ENCODE measurements around the gene RUFY3. TPM values are rescaled to one million over a fixed set of nuclear protein-coding genes. Genes with fewer than 3 reads are reported as not detected.

RUFY3 gene
- total and polyA plus RNA-seq, 9 of the 15 experiments (the other 6 are each of a cell fraction or from before 2014, with no cell fraction given): 4.2 to 31.1 (median 21.5) TPM

- Histone ChIP-seq H3K27me3 (ENCODE audit: control insufficient read depth in 2 of 2, insufficient read depth in 2 of 2, low read length in 2 of 2) (no peaks in the 10 kb centered on the region), H4K20me1 (replicated peaks; ENCODE audit: control insufficient read depth, insufficient read depth, low read length) (no peaks in the 10 kb centered on the region), H2AFZ (ENCODE audit: low read depth, low read length) (no peak overlapping the region), H3K9ac (ENCODE audit: insufficient read depth in 1 of 2, low read depth in 2 of 2, low read length in 2 of 2) (no peak overlapping the region), H3K4me1 (replicated peaks in 1 of 2; ENCODE audit: control insufficient read depth in 2 of 2, insufficient read depth in 2 of 2, low read length in 2 of 2) (no peaks in the 10 kb centered on the region), H3K9me1 (ENCODE audit: control insufficient read depth, insufficient read depth, low read length) (no peaks in the 10 kb centered on the region), H3K79me2 (ENCODE audit: control insufficient read depth, insufficient read depth, low read length) (no peaks in the 10 kb centered on the region), H3K36me3 (ENCODE audit: control insufficient read depth, insufficient read depth, low read length) (no peaks in the 10 kb centered on the region), H3K27ac (ENCODE audit: extremely low read depth, low read depth, low read length) (no peak overlapping the region), H3K9me3 (replicated peaks; ENCODE audit: control insufficient read depth, insufficient read depth, low read depth, low read length) (no peaks in the 10 kb centered on the region), H3K4me2 (ENCODE audit: insufficient read depth, low read length) (no peak overlapping the region), H3K4me3 (no peak overlapping the region)
- no peak for TF ChIP-seq ZNF449 (CRISPR knock-in tag; IDR thresholded peaks at IDR 0.05)
- TF ChIP-seq HOXB6 (CRISPR knock-in tag; IDR thresholded peaks at IDR 0.05; ENCODE audit: borderline replicate concordance): no peak
- no peak for TF ChIP-seq NFE2L1 (tag; IDR thresholded peaks at IDR 0.05; ENCODE audit: borderline replicate concordance, low read depth)
- in situ Hi-C loops (cut with MboI): no loop called here
- intact Hi-C loops (cut with micrococcal nuclease): no loop called here
- CTCF ChIA-PET (ENCODE audit: low intra/inter-chr PET ratio): no interaction called here
- no TSS peak for BruUV-seq (replicated peaks)
- no peak for DNase-seq (ENCODE audit: extremely low read depth in 1 of 4, low spot score in 3 of 4)
- WGBS (ENCODE audit: insufficient coverage, low coverage, missing lambda C conversion rate): 9% methylated on average over 1 of the region's 1 CpG
- POLR2A ChIA-PET: interaction anchor here (0.9 kb wide), 1 partner anchor 17 kb away, joined by 3 read pairs; no protein-coding TSS in a partner anchor
- no peak for ATAC-seq
- FAIRE-seq: no peak
Observed at GRCh38 chr4:70752236-70752635, 30.5 kb downstream of the RUFY3 start.

DNA sequence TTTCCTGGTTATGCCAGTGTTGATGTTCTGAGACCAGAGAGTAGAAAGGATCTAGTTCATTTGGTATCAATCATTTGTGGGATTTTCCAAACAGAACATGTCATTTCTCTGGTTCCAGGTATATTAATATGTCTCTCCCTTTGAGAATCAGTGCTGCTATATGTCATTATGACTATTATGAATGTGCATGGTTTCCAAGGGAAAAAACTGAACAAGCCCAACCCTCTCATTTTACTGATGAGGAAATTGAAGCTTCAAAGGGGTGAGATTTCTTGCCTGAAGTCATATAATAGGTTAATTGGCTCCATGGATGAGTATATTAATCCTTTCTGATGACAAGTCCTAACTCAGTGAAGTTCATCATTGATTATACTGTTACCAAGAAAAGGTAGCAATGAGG lies 31.9 kb downstream of the RUFY3 start:
- intact Hi-C loops (cut with micrococcal nuclease): no loop called here
- Histone ChIP-seq H3K9me1 (ENCODE audit: control insufficient read depth, insufficient read depth, low read length) (no peaks in the 10 kb centered on the region), H2AFZ (ENCODE audit: low read depth, low read length) (no peak overlapping the region), H3K4me3 (no peak overlapping the region), H3K79me2 (ENCODE audit: control insufficient read depth, insufficient read depth, low read length) (no peaks in the 10 kb centered on the region), H3K4me1 (replicated peaks in 1 of 2; ENCODE audit: control insufficient read depth in 2 of 2, insufficient read depth in 2 of 2, low read length in 2 of 2) (no peaks in the 10 kb centered on the region; a peak in 1 of 5 replicates), H3K27me3 (ENCODE audit: control insufficient read depth in 2 of 2, insufficient read depth in 2 of 2, low read length in 2 of 2) (no peaks in the 10 kb centered on the region), H3K36me3 (ENCODE audit: control insufficient read depth, insufficient read depth, low read length) (no peaks in the 10 kb centered on the region), H3K27ac (ENCODE audit: extremely low read depth, low read depth, low read length) (no peak overlapping the region), H4K20me1 (replicated peaks; ENCODE audit: control insufficient read depth, insufficient read depth, low read length) (no peaks in the 10 kb centered on the region), H3K4me2 (ENCODE audit: insufficient read depth, low read length) (no peak overlapping the region), H3K9me3 (replicated peaks; ENCODE audit: control insufficient read depth, insufficient read depth, low read depth, low read length) (no peaks in the 10 kb centered on the region), H3K9ac (ENCODE audit: insufficient read depth in 1 of 2, low read depth in 2 of 2, low read length in 2 of 2) (no peak overlapping the region)
- TF ChIP-seq ESRRA (IDR thresholded peaks at IDR 0.05; ENCODE audit: borderline replicate concordance, low read depth) (no peak), SMARCC2 (IDR thresholded peaks at IDR 0.05; ENCODE audit: low read depth) (no peak), TSC22D4 (tag; IDR thresholded peaks at IDR 0.05) (no peak), ZNF75A (CRISPR knock-in tag; IDR thresholded peaks at IDR 0.05) (no peak)
- CTCF ChIA-PET (ENCODE audit: low intra/inter-chr PET ratio): no interaction called here
- POLR2A ChIA-PET: no interaction called here
- in situ Hi-C loops (cut with MboI): no loop called here
- no TSS peak for BruUV-seq (replicated peaks)
- DNase-seq (ENCODE audit: extremely low read depth in 1 of 4, low spot score in 3 of 4): no peak
- ATAC-seq: no peak
- FAIRE-seq: no peak

Measured in K562 (cell line).